Nucleus accumbens (tissue), 56 donors: ENCODE results near the gene CREG1.
A peak's percentile ranks its signal among the peaks of the same experiment; 100 is the strongest.
"Not testable (repeated sequence)": the region's sequence is repeated elsewhere in the genome, so short reads cannot be mapped to it uniquely, and the experiment has no call there.

ENCODE experiments used
- DNase-seq, 56 donors: peaks; one replicate each; lab custom pipeline; 2025; lab: John Stamatoyannopoulos, UW

The CREG1 gene

GRCh38 chr1:167565922-167566321 lies 12.4 kb upstream of the CREG1 start:
- DNase-seq, result no peak

- peak in 4 of 56 donors; percentile 1 to 6 (median 2) for DNase-seq
These were observed 11.2 kb upstream of the CREG1 start for GRCh38 chr1:167564612-167565270.

- peak in 11 of 56 donors; percentile 4 to 31 (median 19) for DNase-seq
These were observed 10.2 kb upstream of the CREG1 start for GRCh38 chr1:167563579-167564246.

GRCh38 chr1:167562702-167563101 lies 9.1 kb upstream of the CREG1 start:
- DNase-seq, result no peak

- DNase-seq, result no peak
These were observed 8.2 kb upstream of the CREG1 start for GRCh38 chr1:167561753-167562152.

GRCh38 chr1:167555971-167556714 lies 2.6 kb upstream of the CREG1 start:
- DNase-seq, result peak in 51 of 56 donors; percentile 3 to 90 (median 50)

- DNase-seq, result not testable (repeated sequence)
These were observed 1.5 kb upstream of the CREG1 start for GRCh38 chr1:167555072-167555471.

- peak in 1 of 56 donors; percentile 69 for DNase-seq
These were observed 642 bp upstream of the CREG1 start for GRCh38 chr1:167554028-167554779.

- DNase-seq, result no peak
These were observed 2.2 kb downstream of the CREG1 start for GRCh38 chr1:167551362-167551761.

GRCh38 chr1:167548059-167548932 lies 5.3 kb downstream of the CREG1 start:
- DNase-seq, result no peak

- DNase-seq, result no peak
These were observed 6.6 kb downstream of the CREG1 start for GRCh38 chr1:167546935-167547334.

- DNase-seq, result no peak
These were observed 8.2 kb downstream of the CREG1 start for GRCh38 chr1:167545349-167545748.

- DNase-seq, result no peak
These were observed 9.0 kb downstream of the CREG1 start for GRCh38 chr1:167544447-167545093.

- DNase-seq, result peak in 2 of 56 donors; percentile 14 to 18
These were observed 10.2 kb downstream of the CREG1 start for GRCh38 chr1:167543199-167543990.

GRCh38 chr1:167542109-167543032 lies 11.2 kb downstream of the CREG1 start:
- DNase-seq, result no peak

GRCh38 chr1:167541610-167542009 lies 12.0 kb downstream of the CREG1 start:
- DNase-seq, result no peak

GRCh38 chr1:167541003-167541402 lies 12.6 kb downstream of the CREG1 start:
- no peak for DNase-seq
